ENCODE measurements around the gene CCDC8. TPM values are rescaled to one million over a fixed set of nuclear protein-coding genes. Genes with fewer than 3 reads are reported as not detected.

The CCDC8 gene
- total RNA-seq, 1 donor from 2014 or later: 68.8 TPM

Other genes with a start within 250 kb of the CCDC8 start
- gene IGFL1, start 183.8 kb downstream of the CCDC8 start, total RNA-seq: not detected
- gene HIF3A, start 116.5 kb downstream of the CCDC8 start, total RNA-seq: 219 TPM
- gene PPP5C, start 66.5 kb downstream of the CCDC8 start, total RNA-seq: 49.3 TPM
- 0.41 TPM for gene PNMA8C, start 15.4 kb upstream of the CCDC8 start, total RNA-seq
- 47.1 TPM for gene PNMA8A, start 58.0 kb upstream of the CCDC8 start, total RNA-seq
- gene PNMA8B, start 82.3 kb upstream of the CCDC8 start, total RNA-seq: 2.6 TPM
- gene CALM3, start 187.8 kb upstream of the CCDC8 start, total RNA-seq: 141 TPM
- gene PTGIR, start 211.5 kb upstream of the CCDC8 start, total RNA-seq: 4.5 TPM
- gene GNG8, start 222.6 kb upstream of the CCDC8 start, total RNA-seq: not detected
- gene DACT3, start 247.6 kb upstream of the CCDC8 start, total RNA-seq: 11.5 TPM